ENCODE results near the gene ADNP.

ADNP gene

GRCh38 chr20:50901301-50901700, 29.9 kb downstream of the ADNP start:
- Histone ChIP-seq H3F3A (ENCODE audit: low read depth) (no peaks in the 10 kb centered on the region), H3K79me2 (ENCODE audit: insufficient read depth, low read length) (peaks cover 85% of the 10 kb centered on the region), H3K4me2 (ENCODE audit: low read depth, low read length, poor library complexity, severe bottlenecking) (no peak overlapping the region), H3K4me1 (ENCODE audit: insufficient read depth, low read length, poor library complexity, severe bottlenecking) (no peaks in the 10 kb centered on the region), H3K4me3 (ENCODE audit: low read length, poor library complexity, severe bottlenecking) (no peak overlapping the region), H3K27me3 (ENCODE audit: insufficient read depth, low read length, poor library complexity, severe bottlenecking) (no peaks in the 10 kb centered on the region), H2AFZ (ENCODE audit: low read length) (no peak overlapping the region), H3K9me3 (ENCODE audit: insufficient read depth, low read depth, low read length) (no peaks in the 10 kb centered on the region), H4K20me1 (ENCODE audit: insufficient read depth, low read length, poor library complexity, severe bottlenecking) (peaks cover 83% of the 10 kb centered on the region), H3K9ac (ENCODE audit: low read depth, low read length, poor library complexity, severe bottlenecking) (no peak overlapping the region), H3K9me2 (replicated peaks; ENCODE audit: low read depth, low read length) (no peaks in the 10 kb centered on the region), H3K36me3 (ENCODE audit: insufficient read depth, low read length) (peaks cover 81% of the 10 kb centered on the region)
- TF ChIP-seq CTCF (conservative IDR thresholded peaks at IDR 0.05; ENCODE audit: low read length) = no peak
- no peak for TF ChIP-seq EZH2phosphoT487 (IDR thresholded peaks at IDR 0.05; ENCODE audit: borderline replicate concordance)

GRCh38 chr20:50900261-50900660, 31.0 kb downstream of the ADNP start:
- H3K9me2 ChIP-seq (replicated peaks; ENCODE audit: low read depth, low read length) = no peaks in the 10 kb centered on the region
- H3K27me3 ChIP-seq (ENCODE audit: insufficient read depth, low read length, poor library complexity, severe bottlenecking) = no peaks in the 10 kb centered on the region
- H3K4me2 ChIP-seq (ENCODE audit: low read depth, low read length, poor library complexity, severe bottlenecking) = no peak overlapping the region
- TF ChIP-seq CTCF (conservative IDR thresholded peaks at IDR 0.05; ENCODE audit: low read length) = no peak
- no peak for TF ChIP-seq EZH2phosphoT487 (IDR thresholded peaks at IDR 0.05; ENCODE audit: borderline replicate concordance)
- no peaks in the 10 kb centered on the region for H3K9me3 ChIP-seq (ENCODE audit: insufficient read depth, low read depth, low read length)
- no peaks in the 10 kb centered on the region for H3F3A ChIP-seq (ENCODE audit: low read depth)
- peaks cover 80% of the 10 kb centered on the region for H3K36me3 ChIP-seq (ENCODE audit: insufficient read depth, low read length)
- peaks cover 75% of the 10 kb centered on the region for H3K79me2 ChIP-seq (ENCODE audit: insufficient read depth, low read length)
- no peaks in the 10 kb centered on the region for H3K4me1 ChIP-seq (ENCODE audit: insufficient read depth, low read length, poor library complexity, severe bottlenecking)
- no peak overlapping the region for H3K9ac ChIP-seq (ENCODE audit: low read depth, low read length, poor library complexity, severe bottlenecking)
- no peak overlapping the region for H2AFZ ChIP-seq (ENCODE audit: low read length)
- peaks cover 72% of the 10 kb centered on the region for H4K20me1 ChIP-seq (ENCODE audit: insufficient read depth, low read length, poor library complexity, severe bottlenecking)
- H3K4me3 ChIP-seq (ENCODE audit: low read length, poor library complexity, severe bottlenecking) = no peak overlapping the region

GRCh38 chr20:50898475-50898874, 32.8 kb downstream of the ADNP start:
- no peaks in the 10 kb centered on the region for H3K9me3 ChIP-seq (ENCODE audit: insufficient read depth, low read depth, low read length)
- H3K4me1 ChIP-seq (ENCODE audit: insufficient read depth, low read length, poor library complexity, severe bottlenecking) = no peaks in the 10 kb centered on the region
- no peak for TF ChIP-seq CTCF (conservative IDR thresholded peaks at IDR 0.05; ENCODE audit: low read length)
- no peak for TF ChIP-seq EZH2phosphoT487 (IDR thresholded peaks at IDR 0.05; ENCODE audit: borderline replicate concordance)
- H3K27me3 ChIP-seq (ENCODE audit: insufficient read depth, low read length, poor library complexity, severe bottlenecking) = no peaks in the 10 kb centered on the region
- H3K79me2 ChIP-seq (ENCODE audit: insufficient read depth, low read length) = peaks cover 57% of the 10 kb centered on the region
- H4K20me1 ChIP-seq (ENCODE audit: insufficient read depth, low read length, poor library complexity, severe bottlenecking) = peaks cover 54% of the 10 kb centered on the region
- H3F3A ChIP-seq (ENCODE audit: low read depth) = no peaks in the 10 kb centered on the region
- no peaks in the 10 kb centered on the region for H3K9me2 ChIP-seq (replicated peaks; ENCODE audit: low read depth, low read length)
- H3K4me3 ChIP-seq (ENCODE audit: low read length, poor library complexity, severe bottlenecking) = no peak overlapping the region
- peaks cover 90% of the 10 kb centered on the region for H3K36me3 ChIP-seq (ENCODE audit: insufficient read depth, low read length)
- no peak overlapping the region for H2AFZ ChIP-seq (ENCODE audit: low read length)
- no peak overlapping the region for H3K4me2 ChIP-seq (ENCODE audit: low read depth, low read length, poor library complexity, severe bottlenecking)
- no peak overlapping the region for H3K9ac ChIP-seq (ENCODE audit: low read depth, low read length, poor library complexity, severe bottlenecking)

Measured in Loucy (cell line).